22Rv1 (cell line): ENCODE results near the gene FANCC.

Source experiments
- H3K27ac ChIP-seq: fragments of 450-650 bp; 2 replicates; pipeline ENCODE4 v1.5.1; 2017
- CTCF ChIP-seq: fragments of 450-650 bp; IDR thresholded peaks from 2 replicates; pipeline ENCODE4 v1.5.1; 2017; ENCODE audit warnings: mild to moderate bottlenecking
- ZFX ChIP-seq: fragments of 450-650 bp; IDR thresholded peaks from 2 replicates; pipeline ENCODE4 v1.6.1; 2017; ENCODE audit warnings: antibody characterized with exemption, borderline replicate concordance

The FANCC gene

GRCh38 chr9:95107001-95107749 is 210.3 kb downstream of the FANCC start:
- TF ChIP-seq CTCF (no peak), ZFX (no peak)
- H3K27ac ChIP-seq = no peak overlapping the region

DNA sequence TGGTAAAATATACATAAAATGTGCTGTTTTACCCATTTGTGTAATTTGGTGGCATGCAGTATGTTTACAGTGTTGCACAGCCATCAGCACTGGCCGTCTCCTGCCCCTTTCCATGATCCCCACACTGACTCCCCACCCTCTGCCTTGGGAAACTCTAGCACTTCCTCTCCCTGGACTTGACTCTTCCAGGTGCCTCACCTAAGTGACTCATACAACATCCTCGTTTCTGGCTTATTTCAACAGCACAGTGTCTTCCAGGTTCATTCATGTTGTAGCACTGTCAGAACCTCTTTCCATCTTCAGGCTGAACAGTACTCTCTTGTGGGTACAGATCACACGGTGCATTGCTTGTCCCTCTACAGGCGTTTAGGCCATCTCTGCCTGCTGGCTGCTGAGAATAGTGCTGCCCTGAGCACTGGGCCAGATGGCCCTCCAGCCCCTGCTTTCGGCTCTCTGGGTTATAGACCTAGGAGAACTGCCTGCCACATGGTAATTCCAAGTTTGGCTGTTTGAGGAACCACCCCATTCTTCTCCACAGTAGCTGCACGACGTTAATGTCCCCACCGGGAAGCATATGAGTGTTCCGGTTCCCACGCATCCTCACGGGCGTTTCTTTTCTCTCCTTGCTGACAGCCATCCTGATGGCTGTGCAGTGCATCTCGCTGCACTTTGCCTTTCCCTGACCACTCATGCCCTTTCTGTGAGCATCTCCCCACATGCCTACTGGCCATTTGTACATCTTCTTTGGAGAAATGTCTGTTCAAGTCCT is 211.8 kb downstream of the FANCC start:
- no peak overlapping the region for H3K27ac ChIP-seq
- TF ChIP-seq ZFX = no peak
- no peak for TF ChIP-seq CTCF

DNA sequence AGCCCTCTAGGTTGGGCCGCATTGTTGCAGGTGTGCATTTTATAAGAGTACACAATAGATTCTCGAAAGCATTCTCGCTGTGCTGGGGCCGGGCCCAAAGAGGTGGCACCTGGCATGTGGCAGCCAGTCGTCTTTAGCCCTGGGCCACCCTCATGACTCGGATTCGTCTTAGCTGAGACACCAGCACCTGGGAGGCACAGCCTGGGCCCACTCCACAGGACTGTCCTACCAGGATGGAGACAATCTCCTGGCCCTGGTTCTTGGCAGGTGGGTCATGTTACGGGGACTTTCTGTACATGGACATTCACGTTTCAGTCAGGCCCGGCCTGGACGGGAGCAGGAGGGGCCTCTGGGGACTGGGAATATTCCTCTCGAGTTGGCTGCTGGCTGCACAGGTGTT is 212.5 kb downstream of the FANCC start:
- H3K27ac ChIP-seq = no peak overlapping the region
- no peak for TF ChIP-seq ZFX
- no peak for TF ChIP-seq CTCF

GRCh38 chr9:95104581-95104960 is 212.9 kb downstream of the FANCC start:
- TF ChIP-seq ZFX (no peak), CTCF (no peak)
- H3K27ac ChIP-seq = no peak overlapping the region

DNA sequence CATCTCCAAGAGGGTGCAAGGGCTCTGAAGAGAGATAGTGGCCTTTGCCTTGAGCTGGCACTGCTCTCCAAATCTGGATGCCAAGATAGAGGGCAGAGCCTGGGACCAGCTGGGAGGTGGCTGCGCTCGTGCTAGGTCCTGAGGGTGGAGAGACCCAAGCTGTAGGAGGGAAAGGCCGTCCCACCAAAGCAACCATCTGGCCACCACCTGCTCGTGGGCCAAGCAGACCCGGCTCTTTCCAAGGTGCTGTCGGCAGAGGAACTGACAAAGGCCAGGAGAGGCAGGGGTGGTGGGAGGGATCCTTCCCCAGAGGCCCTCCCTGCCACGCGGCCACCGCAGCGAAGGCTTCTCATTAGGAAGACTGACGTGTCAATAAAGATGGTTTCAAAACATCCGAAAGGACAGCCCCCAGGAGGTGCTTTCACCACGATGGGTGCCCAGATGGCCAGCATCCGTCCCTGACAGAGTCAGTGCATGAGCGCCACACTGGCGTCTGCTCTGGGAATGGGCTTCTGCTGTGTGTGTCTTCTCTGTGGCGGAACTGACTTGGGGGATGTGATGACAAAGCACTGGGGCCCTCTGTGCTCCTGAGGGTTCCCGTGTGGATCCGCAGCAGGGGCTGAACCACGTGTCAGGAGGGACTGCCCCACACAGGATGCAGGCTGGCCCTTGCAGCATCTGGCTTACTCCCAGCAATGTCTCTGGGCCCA is 213.5 kb downstream of the FANCC start:
- TF ChIP-seq CTCF (no peak), ZFX (no peak)
- no peak overlapping the region for H3K27ac ChIP-seq

DNA sequence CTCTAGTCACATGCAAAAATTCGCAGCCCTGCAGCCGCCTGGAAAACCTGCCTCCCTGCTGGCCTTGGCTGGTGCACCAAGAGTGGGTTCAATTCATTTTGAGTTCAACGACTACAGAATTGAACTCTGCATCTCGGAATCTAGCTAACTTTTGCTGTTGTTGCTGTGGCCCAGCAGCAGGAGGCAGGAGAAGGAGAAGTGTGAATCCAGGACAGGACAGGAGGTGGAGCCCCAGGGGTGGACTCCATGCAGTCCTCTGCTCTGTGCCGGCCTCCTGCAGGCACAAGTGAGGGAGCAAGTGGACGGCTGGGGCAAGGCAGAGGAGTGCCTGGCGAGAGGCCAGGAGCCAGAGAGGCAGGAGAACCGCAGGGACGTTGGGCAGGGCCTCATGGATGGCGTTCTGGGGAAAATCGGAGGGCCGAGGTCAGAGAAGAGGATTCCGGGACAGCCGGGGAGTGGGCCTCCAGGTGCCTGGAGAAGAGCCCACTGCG is 214.2 kb downstream of the FANCC start:
- TF ChIP-seq ZFX (no peak), CTCF (no peak)
- no peak overlapping the region for H3K27ac ChIP-seq
